MM.1S (cell line): Measurements from ENCODE around the gene FYCO1.

Experiments used
- DNase-seq: peaks from one replicate; pipeline ENCODE4 v3.0.0-alpha.2; 2015
- H2AFZ ChIP-seq: fragments of 300-600 bp; sonication (generic); 2 replicates; pipeline ENCODE4 v1.6.0; 2016; ENCODE audit warnings: antibody characterized with exemption, low read length
- H3F3A ChIP-seq: fragments of 300-600 bp; sonication (generic); 2 replicates; pipeline ENCODE4 v1.6.1; 2016; ENCODE audit warnings: mild to moderate bottlenecking, antibody characterized with exemption, low read length, moderate library complexity, mixed read lengths; ENCODE audit not compliant: insufficient read depth
- H3K27ac ChIP-seq: fragments of 300-600 bp; sonication (generic); 2 replicates; pipeline ENCODE4 v1.5.1; 2016; ENCODE audit warnings: mild to moderate bottlenecking, low read length
- H3K27me3 ChIP-seq: fragments of 300-600 bp; sonication (generic); replicated peaks from 2 replicates; pipeline ENCODE4 v1.6.0; 2016; ENCODE audit warnings: low read length; ENCODE audit not compliant: insufficient read depth
- H3K36me3 ChIP-seq: fragments of 300-600 bp; sonication (generic); replicated peaks from 2 replicates; pipeline ENCODE4 v1.6.1; 2016; ENCODE audit warnings: mild to moderate bottlenecking, low read length, mixed read lengths; ENCODE audit not compliant: insufficient read depth
- H3K4me1 ChIP-seq: fragments of 300-600 bp; sonication (generic); 2 replicates; pipeline ENCODE4 v1.6.1; 2016; ENCODE audit warnings: low read length, mixed read lengths
- H3K4me2 ChIP-seq: fragments of 300-600 bp; sonication (generic); 2 replicates; pipeline ENCODE4 v1.6.0; 2016; ENCODE audit warnings: low read depth, low read length
- H3K4me3 ChIP-seq: fragments of 300-600 bp; sonication (generic); 2 replicates; pipeline ENCODE4 v1.5.1; 2016; ENCODE audit warnings: low read length, mixed read lengths
- H3K79me2 ChIP-seq: fragments of 300-600 bp; sonication (generic); 2 replicates; pipeline ENCODE4 v1.6.1; 2016; ENCODE audit warnings: mixed run types, low read length, mixed read lengths
- H3K9ac ChIP-seq: fragments of 300-600 bp; sonication (generic); 2 replicates; pipeline ENCODE4 v1.6.1; 2016; ENCODE audit warnings: low read length, mixed read lengths
- H3K9me2 ChIP-seq: fragments of 300-600 bp; sonication (generic); replicated peaks from 2 replicates; pipeline ENCODE4 v1.6.1; 2016; ENCODE audit warnings: mild to moderate bottlenecking, low read length, mixed read lengths; ENCODE audit not compliant: insufficient read depth
- H3K9me3 ChIP-seq: fragments of 300-600 bp; sonication (generic); replicated peaks from 2 replicates; pipeline ENCODE4 v1.6.1; 2016; ENCODE audit warnings: mild to moderate bottlenecking, low read length, mixed read lengths; ENCODE audit not compliant: insufficient read depth
- H4K20me1 ChIP-seq: fragments of 300-600 bp; sonication (generic); 2 replicates; pipeline ENCODE4 v1.6.1; 2016; ENCODE audit warnings: mild to moderate bottlenecking, low read length, moderate library complexity, mixed read lengths; ENCODE audit not compliant: insufficient read depth
- CTCF ChIP-seq: fragments of 300-600 bp; sonication (generic); IDR thresholded peaks from 2 replicates; pipeline ENCODE4 v1.5.1; 2016; ENCODE audit warnings: antibody characterized with exemption, low read length, mixed read lengths
- EZH2 ChIP-seq: fragments of 300-600 bp; sonication (generic); optimal IDR thresholded peaks from 2 replicates; pipeline ENCODE3; 2017; ENCODE audit warnings: low read depth, mild to moderate bottlenecking, antibody characterized with exemption, low read length, mixed read lengths
- EZH2phosphoT487 ChIP-seq: fragments of 300-600 bp; sonication (generic); IDR thresholded peaks from 2 replicates; pipeline ENCODE4 v1.6.1; 2018; ENCODE audit warnings: antibody characterized with exemption, low read length

Gene FYCO1

GRCh38 chr3:45911511-45912226, 84.0 kb downstream of the FYCO1 start:
- Histone ChIP-seq H3K9ac (no peak overlapping the region), H4K20me1 (no peaks in the 10 kb centered on the region), H3K27ac (no peak overlapping the region), H3K4me1 (0 out of 2 replicates have a peak, but pooled peaks cover 4% of the 10 kb centered on the region), H3K36me3 (no peaks in the 10 kb centered on the region), H3F3A (no peaks in the 10 kb centered on the region), H2AFZ (no peak overlapping the region), H3K9me3 (no peaks in the 10 kb centered on the region), H3K9me2 (no peaks in the 10 kb centered on the region), H3K79me2 (no peaks in the 10 kb centered on the region), H3K4me2 (no peak overlapping the region), H3K4me3 (no peak overlapping the region), H3K27me3 (no peaks in the 10 kb centered on the region)
- TF ChIP-seq EZH2phosphoT487 (no peak), CTCF (no peak), EZH2 (no peak)
- no peak for DNase-seq

- Histone ChIP-seq H3K4me2 (no peak overlapping the region), H3K79me2 (no peaks in the 10 kb centered on the region), H3K4me1 (no peaks in the 10 kb centered on the region), H3K27me3 (no peaks in the 10 kb centered on the region), H4K20me1 (no peaks in the 10 kb centered on the region), H2AFZ (no peak overlapping the region), H3K9ac (no peak overlapping the region), H3K27ac (no peak overlapping the region), H3K9me3 (no peaks in the 10 kb centered on the region), H3F3A (no peaks in the 10 kb centered on the region), H3K4me3 (no peak overlapping the region), H3K36me3 (no peaks in the 10 kb centered on the region), H3K9me2 (no peaks in the 10 kb centered on the region)
- TF ChIP-seq EZH2phosphoT487 (no peak), CTCF (no peak), EZH2 (no peak)
- DNase-seq: no peak
Measured at GRCh38 chr3:45910892-45911291, 84.7 kb downstream of the FYCO1 start.

- H3K27me3 ChIP-seq: no peaks in the 10 kb centered on the region
- H3K4me2 ChIP-seq: no peak overlapping the region
- no peak for DNase-seq
- H3K4me3 ChIP-seq: no peak overlapping the region
- no peaks in the 10 kb centered on the region for H3F3A ChIP-seq
- H3K9ac ChIP-seq: no peak overlapping the region
- H3K27ac ChIP-seq: no peak overlapping the region
- H3K4me1 ChIP-seq: no peaks in the 10 kb centered on the region
- no peaks in the 10 kb centered on the region for H3K9me3 ChIP-seq
- no peak for TF ChIP-seq CTCF
- no peak for TF ChIP-seq EZH2phosphoT487
- TF ChIP-seq EZH2: no peak
- H3K36me3 ChIP-seq: no peaks in the 10 kb centered on the region
- H3K9me2 ChIP-seq: no peaks in the 10 kb centered on the region
- H4K20me1 ChIP-seq: no peaks in the 10 kb centered on the region
- no peak overlapping the region for H2AFZ ChIP-seq
- H3K79me2 ChIP-seq: no peaks in the 10 kb centered on the region
Measured at GRCh38 chr3:45909542-45909941, 86.1 kb downstream of the FYCO1 start.
